ENCODE results near the gene SLC37A2.
A peak's percentile ranks its signal among the peaks of the same experiment; 100 is the strongest.
"Not testable (repeated sequence)": the region's sequence is repeated elsewhere in the genome, so short reads cannot be mapped to it uniquely, and the experiment has no call there.

Gene SLC37A2

GRCh38 chr11:125062931-125063428 lies at the start of gene SLC37A2:
TSS of gene SLC37A2 (plus strand) at chr11:125063305. CDS start at chr11:125063368, 63 bp downstream.
- peak; percentile 95 for DNase-seq (ENCODE audit: low spot score)

- no peak for DNase-seq (ENCODE audit: low spot score)
Measured at GRCh38 chr11:125016413-125016812, 46.7 kb upstream of the SLC37A2 start.

DNA sequence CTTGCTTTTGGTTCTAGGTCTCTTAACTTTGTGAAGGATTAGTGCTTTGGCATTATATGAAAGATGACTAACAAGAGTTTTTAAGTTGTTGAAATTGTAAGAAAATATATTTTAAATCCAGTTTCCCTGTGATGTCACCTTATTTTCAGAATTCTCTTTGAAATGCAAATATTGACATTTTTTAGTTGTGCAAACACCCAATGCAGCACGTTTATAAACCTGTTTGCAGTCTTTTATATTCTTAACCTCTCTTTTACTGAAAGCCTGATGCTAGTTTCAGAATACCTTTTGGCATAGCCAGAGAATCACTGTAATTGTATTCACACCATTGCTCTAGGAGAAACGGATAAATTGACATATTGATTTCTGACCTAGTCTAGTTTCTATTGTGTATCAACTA lies 42.8 kb upstream of the SLC37A2 start:
- DNase-seq (ENCODE audit: low spot score) = no peak

DNA sequence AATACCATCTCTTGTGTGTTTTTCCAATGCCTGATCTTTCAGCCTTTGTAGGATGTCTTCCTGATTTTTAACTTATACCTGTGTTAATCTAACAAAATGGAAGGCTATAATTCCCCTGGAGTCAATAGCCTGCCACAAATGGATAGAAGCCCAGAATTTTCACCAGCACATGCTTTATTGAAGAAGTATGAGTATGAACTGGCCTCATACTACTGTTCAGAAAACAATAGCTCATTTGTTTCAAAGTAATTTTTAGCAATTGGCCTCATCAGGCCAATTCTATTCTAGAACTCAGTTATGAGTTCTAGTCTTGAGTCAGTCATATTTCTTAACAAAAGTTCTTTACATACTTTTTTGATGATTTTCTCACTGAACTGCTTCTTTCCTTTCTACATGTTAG lies 40.6 kb upstream of the SLC37A2 start:
- peak; percentile 3 for DNase-seq (ENCODE audit: low spot score)

DNA sequence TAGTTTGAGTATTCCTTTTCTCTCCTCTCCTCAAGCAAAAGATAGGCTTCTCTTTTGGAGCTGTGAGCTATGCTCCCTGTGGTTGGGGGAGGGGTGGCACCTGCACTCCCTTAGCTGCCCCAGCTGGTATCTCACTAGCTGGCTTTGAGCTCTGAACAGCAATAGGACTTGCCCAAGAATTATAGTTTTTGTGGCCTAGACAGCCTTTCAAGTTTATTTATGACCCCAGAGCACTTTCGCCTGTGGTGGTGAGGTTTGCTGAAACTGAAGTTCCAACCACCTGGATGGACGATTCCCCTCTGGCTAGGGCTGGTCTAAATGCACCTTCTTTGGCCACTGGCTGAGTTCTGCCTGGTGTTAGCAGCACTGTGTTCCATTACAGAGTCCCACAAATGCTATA lies 37.1 kb upstream of the SLC37A2 start:
- no peak for DNase-seq (ENCODE audit: low spot score)

DNA sequence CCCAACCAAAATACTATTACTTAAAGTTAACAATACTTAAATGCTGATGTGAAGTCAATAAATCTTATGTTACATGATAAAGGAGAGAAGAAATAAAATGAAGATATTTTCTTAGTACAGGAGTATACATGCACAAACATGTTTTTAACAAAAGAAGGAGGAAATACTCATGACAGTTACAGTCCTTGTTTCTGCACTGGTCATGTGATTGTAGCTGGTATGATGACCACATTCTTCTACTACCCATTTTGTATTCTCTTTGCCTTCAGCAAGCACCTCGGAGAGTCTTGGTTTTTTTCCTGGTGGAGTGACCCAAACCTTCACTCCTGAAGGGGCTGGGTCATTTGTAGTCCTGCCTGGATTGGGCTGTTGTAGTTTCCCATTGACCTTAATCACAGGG lies 33.7 kb upstream of the SLC37A2 start:
- DNase-seq (ENCODE audit: low spot score) = not testable (repeated sequence)

GRCh38 chr11:125036933-125037332 lies 26.2 kb upstream of the SLC37A2 start:
- DNase-seq (ENCODE audit: low spot score) = peak; percentile 53

- DNase-seq (ENCODE audit: low spot score) = no peak
Measured at GRCh38 chr11:125049164-125049792, 13.8 kb upstream of the SLC37A2 start.

GRCh38 chr11:125052047-125052446 lies 11.1 kb upstream of the SLC37A2 start:
- no peak for DNase-seq (ENCODE audit: low spot score)

GRCh38 chr11:125053167-125053566 lies 9.9 kb upstream of the SLC37A2 start:
- no peak for DNase-seq (ENCODE audit: low spot score)

GRCh38 chr11:125055107-125055715 lies 7.9 kb upstream of the SLC37A2 start:
- DNase-seq (ENCODE audit: low spot score) = no peak

GRCh38 chr11:125056111-125056510 lies 7.0 kb upstream of the SLC37A2 start:
- not testable (repeated sequence) for DNase-seq (ENCODE audit: low spot score)

- DNase-seq (ENCODE audit: low spot score) = no peak
Measured at GRCh38 chr11:125056931-125057692, 6.0 kb upstream of the SLC37A2 start.

DNA sequence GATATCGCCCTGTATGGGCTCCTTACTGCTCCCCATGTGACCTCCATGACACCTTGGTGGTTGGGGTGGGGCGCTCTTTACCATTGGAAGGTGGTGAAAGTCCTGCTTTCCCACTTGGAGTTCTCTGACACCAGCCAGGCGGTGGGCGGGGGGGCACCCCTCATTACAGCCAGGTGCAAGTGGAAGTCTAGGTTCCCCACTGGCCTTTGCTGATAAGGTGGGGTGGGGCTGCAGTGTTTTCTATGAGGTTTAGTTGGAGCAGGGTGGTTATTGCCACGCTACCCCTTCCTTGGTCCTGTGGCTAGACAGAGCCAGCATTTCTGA lies 5.5 kb upstream of the SLC37A2 start:
- no peak for DNase-seq (ENCODE audit: low spot score)

DNA sequence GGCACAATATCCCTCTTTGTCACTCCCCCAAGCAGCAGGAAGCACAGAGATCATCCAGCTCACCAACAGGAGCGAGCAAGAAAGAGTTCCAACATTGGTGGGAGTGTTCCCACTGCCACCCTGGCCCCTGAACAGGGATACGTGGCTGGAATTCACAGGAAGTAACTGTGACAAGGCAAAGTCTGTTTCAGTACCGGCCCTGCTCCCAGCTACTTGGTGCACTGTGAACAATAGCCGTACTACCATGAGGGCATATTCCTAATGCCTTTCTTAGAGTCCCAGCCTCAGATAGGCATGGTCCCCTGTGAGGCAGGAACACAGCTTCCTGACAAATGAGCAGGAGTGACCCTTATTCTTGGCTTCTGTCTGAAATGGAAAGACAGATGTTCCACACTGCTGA lies 1.8 kb upstream of the SLC37A2 start:
- no peak for DNase-seq (ENCODE audit: low spot score)

GRCh38 chr11:125062218-125062930 lies 731 bp upstream of the SLC37A2 start:
- no peak for DNase-seq (ENCODE audit: low spot score)

- peak; percentile 19 for DNase-seq (ENCODE audit: low spot score)
Measured at GRCh38 chr11:125063429-125064043, 431 bp downstream of the SLC37A2 start.

DNA sequence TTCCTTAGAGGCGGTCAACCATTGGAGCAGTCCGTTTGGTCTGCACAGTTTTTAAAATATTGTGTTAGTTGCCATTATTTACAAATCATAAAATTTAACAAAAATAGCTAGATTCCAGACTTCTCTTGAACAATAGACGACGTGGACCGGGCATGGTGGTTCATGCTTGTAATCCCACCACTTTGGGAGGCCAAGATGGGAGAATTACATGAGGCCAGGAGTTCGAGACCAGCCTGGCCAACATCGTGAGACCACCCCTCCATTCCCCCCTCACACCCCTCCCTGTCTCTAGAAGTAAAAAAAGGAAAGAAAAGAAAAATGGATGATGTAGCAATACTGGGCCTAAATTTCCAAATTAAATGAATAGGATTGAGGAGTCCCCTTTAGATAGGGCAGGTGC lies 965 bp downstream of the SLC37A2 start:
- DNase-seq (ENCODE audit: low spot score) = no peak

GRCh38 chr11:125068368-125068767 lies 5.3 kb downstream of the SLC37A2 start:
- no peak for DNase-seq (ENCODE audit: low spot score)

DNA sequence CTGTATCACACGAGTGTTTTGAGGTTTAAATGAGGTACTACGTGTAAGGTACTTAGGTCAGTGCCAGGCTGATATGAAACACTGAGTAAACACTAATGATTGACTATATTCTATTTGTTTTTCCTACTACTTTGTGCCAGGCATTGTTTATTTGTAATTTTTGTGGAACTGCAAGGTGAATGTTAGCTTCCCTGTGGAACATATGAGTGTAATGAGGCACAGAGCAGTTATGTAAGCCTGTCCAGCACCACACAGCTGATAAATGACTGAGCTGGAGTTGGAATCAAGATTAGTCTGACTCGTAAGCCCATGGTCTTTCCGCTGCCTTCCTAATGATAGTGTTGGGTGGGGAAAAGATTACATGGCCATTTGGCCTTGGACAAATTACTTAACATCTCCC lies 5.9 kb downstream of the SLC37A2 start:
- DNase-seq (ENCODE audit: low spot score) = no peak

DNA sequence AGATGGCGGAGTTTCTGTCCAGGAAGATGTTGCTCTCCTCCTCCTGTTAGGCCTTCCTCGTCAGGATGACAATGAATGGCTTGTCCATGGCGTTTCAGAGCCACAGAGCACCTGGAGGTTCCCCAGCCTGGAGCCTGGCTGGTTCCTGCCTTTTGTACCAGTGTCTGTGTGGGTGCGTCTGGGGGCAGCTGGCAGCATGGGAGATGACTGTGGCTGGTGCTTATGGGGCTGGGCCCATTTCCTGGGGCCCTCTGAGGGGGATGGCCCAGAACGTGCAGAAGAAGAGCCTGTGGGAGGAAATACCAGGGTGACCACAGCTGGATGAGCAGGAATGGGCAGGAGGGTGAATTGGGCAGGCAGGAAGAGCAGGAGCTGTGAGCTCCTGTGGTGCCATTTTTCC lies 6.7 kb downstream of the SLC37A2 start:
- peak; percentile 21 for DNase-seq (ENCODE audit: low spot score)

DNA sequence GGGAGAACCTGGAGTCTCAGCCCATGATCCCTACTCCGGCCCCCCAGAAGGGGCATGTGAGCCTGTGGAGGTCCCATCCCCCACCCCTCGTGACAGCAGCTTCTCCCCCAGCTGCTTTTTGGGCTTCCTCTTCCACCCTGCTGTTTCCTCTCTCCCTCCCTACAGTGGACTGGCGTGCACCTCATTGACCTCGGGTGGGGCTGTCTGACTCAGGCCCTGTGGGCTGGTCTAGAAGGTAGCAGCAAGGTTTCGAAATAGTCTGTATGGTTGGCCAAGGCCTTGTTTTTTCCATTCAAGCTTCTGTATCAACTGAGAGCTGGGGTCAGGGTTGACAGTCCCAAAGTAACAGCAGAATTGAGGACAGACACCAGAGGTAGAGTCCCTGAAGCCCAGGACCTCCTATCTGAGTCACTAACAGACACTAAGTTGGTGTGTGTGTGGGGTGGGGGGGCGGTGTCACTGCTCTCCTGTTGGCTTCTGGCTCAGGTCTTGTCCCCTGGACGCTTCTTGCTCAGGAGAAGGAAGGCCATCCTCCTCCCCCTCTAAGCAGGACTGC lies 7.7 kb downstream of the SLC37A2 start:
- DNase-seq (ENCODE audit: low spot score) = peak; percentile 88
